ENCODE data around the gene SMC6. TPM values are rescaled to one million over a fixed set of nuclear protein-coding genes. Genes with fewer than 3 reads are reported as not detected.

The SMC6 gene
- total and polyA plus RNA-seq, 7 experiments from 2014 or later: 7.9 to 35.6 (median 12.4) TPM

DNA sequence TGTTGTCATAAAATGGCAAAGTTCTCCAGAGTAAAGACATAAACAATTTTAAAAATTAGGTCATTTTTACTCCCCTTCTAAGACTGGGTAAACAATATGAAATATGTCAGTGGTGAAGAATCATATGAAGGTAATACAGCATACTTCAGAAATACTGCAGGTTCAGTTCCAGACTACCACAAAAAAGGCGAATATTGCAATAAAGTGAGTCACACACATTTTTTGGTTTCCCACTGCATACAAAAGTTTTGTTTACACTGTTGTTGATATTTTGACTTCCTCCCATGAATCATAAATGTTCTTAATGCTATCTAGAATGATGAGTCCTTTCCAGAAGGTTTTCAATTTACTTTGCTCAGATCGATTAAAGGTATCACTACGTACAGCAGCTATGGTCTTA lies 73.5 kb downstream of the SMC6 start:
- Histone ChIP-seq H3K27ac (ENCODE audit: low read depth, low read length) (no peak overlapping the region), H3K27me3 (ENCODE audit: control insufficient read depth in 2 of 2, insufficient read depth in 2 of 2, low read length in 2 of 2) (no peaks in the 10 kb centered on the region), H3K4me1 (ENCODE audit: control insufficient read depth in 2 of 2, insufficient read depth in 2 of 2, low read length in 2 of 2) (no peaks in the 10 kb centered on the region), H3K4me3 (ENCODE audit: low read length) (no peak overlapping the region), H3K9me3 (ENCODE audit: control insufficient read depth in 2 of 3, low read length in 3 of 3) (no peaks in the 10 kb centered on the region), H3K36me3 (ENCODE audit: control insufficient read depth in 2 of 3, insufficient read depth in 3 of 3, low read length in 3 of 3) (peaks cover 0 to 13% (median 0%) of the 10 kb centered on the region in 3 experiments)
- no peaks in the 10 kb centered on the region for H3K27me3 Mint-ChIP-seq
- intact Hi-C loops (cut with micrococcal nuclease): no loop called here
- H3K27ac Mint-ChIP-seq: no peak overlapping the region
- H3K9me3 Mint-ChIP-seq: no peaks in the 10 kb centered on the region
- peaks cover 0 to 3% (median 0%) of the 10 kb centered on the region in 7 donors for H3K4me1 Mint-ChIP-seq
- no peak for DNase-seq
- no peak overlapping the region for H3K4me3 Mint-ChIP-seq
- CTCF ChIA-PET: interaction anchor here (0.7 to 1.2 kb wide), 2 partner anchors 9 to 31 kb away, joined by 3 to 4 read pairs; no protein-coding TSS in a partner anchor
- POLR2A ChIA-PET: no interaction called here
- H3K36me3 Mint-ChIP-seq: peaks cover 4 to 71% (median 21%) of the 10 kb centered on the region in 5 donors
- no peak for ATAC-seq

- ChIA-PET POLR2A (no interaction called here), CTCF (interaction anchor here (0.6 to 0.7 kb wide), 2 partner anchors 9 to 704 kb away, joined by 3 read pairs; no protein-coding TSS in a partner anchor)
- H3K36me3 ChIP-seq (ENCODE audit: control insufficient read depth in 2 of 3, insufficient read depth in 3 of 3, low read length in 3 of 3): peaks cover 0 to 5% (median 0%) of the 10 kb centered on the region in 3 experiments
- H3K9me3 ChIP-seq (ENCODE audit: control insufficient read depth in 2 of 3, low read length in 3 of 3): no peaks in the 10 kb centered on the region
- no peaks in the 10 kb centered on the region for H3K4me1 ChIP-seq (ENCODE audit: control insufficient read depth in 2 of 2, insufficient read depth in 2 of 2, low read length in 2 of 2)
- ATAC-seq (no peak), DNase-seq (no peak)
- no peak overlapping the region for H3K27ac ChIP-seq (ENCODE audit: low read depth, low read length)
- H3K27me3 Mint-ChIP-seq: no peaks in the 10 kb centered on the region
- H3K27me3 ChIP-seq (ENCODE audit: control insufficient read depth in 2 of 2, insufficient read depth in 2 of 2, low read length in 2 of 2): no peaks in the 10 kb centered on the region
- intact Hi-C loops (cut with micrococcal nuclease): no loop called here
- no peak overlapping the region for H3K27ac Mint-ChIP-seq
- peaks cover 4 to 40% (median 8%) of the 10 kb centered on the region in 5 donors for H3K36me3 Mint-ChIP-seq
- H3K4me1 Mint-ChIP-seq: peaks cover 0 to 2% (median 0%) of the 10 kb centered on the region in 7 donors
- H3K4me3 ChIP-seq (ENCODE audit: low read length): no peak overlapping the region
- H3K4me3 Mint-ChIP-seq: no peak overlapping the region
- H3K9me3 Mint-ChIP-seq: no peaks in the 10 kb centered on the region
Measured at GRCh38 chr2:17674817-17675216, 78.8 kb downstream of the SMC6 start.

GRCh38 chr2:17672583-17673317 lies 80.9 kb downstream of the SMC6 start:
- Mint-ChIP-seq H3K4me1 (peaks cover 0 to 9% (median 0%) of the 10 kb centered on the region in 7 donors), H3K27ac (no peak overlapping the region)
- ATAC-seq: no peak

GRCh38 chr2:17667898-17668297 lies 85.7 kb downstream of the SMC6 start:
- no peaks in the 10 kb centered on the region for H3K4me1 ChIP-seq (ENCODE audit: control insufficient read depth in 2 of 2, insufficient read depth in 2 of 2, low read length in 2 of 2)
- Mint-ChIP-seq H3K9me3 (no peaks in the 10 kb centered on the region), H3K36me3 (peaks cover 15 to 50% (median 43%) of the 10 kb centered on the region in 5 donors), H3K4me1 (peaks cover 0 to 9% (median 0%) of the 10 kb centered on the region in 7 donors), H3K27me3 (no peaks in the 10 kb centered on the region), H3K27ac (no peak overlapping the region), H3K4me3 (no peak overlapping the region)
- peaks cover 0 to 30% (median 0%) of the 10 kb centered on the region in 3 experiments for H3K36me3 ChIP-seq (ENCODE audit: control insufficient read depth in 2 of 3, insufficient read depth in 3 of 3, low read length in 3 of 3)
- DNase-seq: no peak
- CTCF ChIA-PET: interaction anchor here (1.1 kb wide), 1 partner anchor 22 kb away, joined by 3 read pairs; no protein-coding TSS in a partner anchor
- no peak overlapping the region for H3K4me3 ChIP-seq (ENCODE audit: low read length)
- POLR2A ChIA-PET: no interaction called here
- no peaks in the 10 kb centered on the region for H3K27me3 ChIP-seq (ENCODE audit: control insufficient read depth in 2 of 2, insufficient read depth in 2 of 2, low read length in 2 of 2)
- intact Hi-C loops (cut with micrococcal nuclease): no loop called here
- H3K27ac ChIP-seq (ENCODE audit: low read depth, low read length): no peak overlapping the region
- no peaks in the 10 kb centered on the region for H3K9me3 ChIP-seq (ENCODE audit: control insufficient read depth in 2 of 3, low read length in 3 of 3)
- ATAC-seq: no peak

More at GRCh38 chr2:17672583-17673317, 80.9 kb downstream of the SMC6 start:
- Histone ChIP-seq H3K4me1 (ENCODE audit: control insufficient read depth in 2 of 2, insufficient read depth in 2 of 2, low read length in 2 of 2) (no peaks in the 10 kb centered on the region), H3K27ac (ENCODE audit: low read depth, low read length) (no peak overlapping the region), H3K27me3 (ENCODE audit: control insufficient read depth in 2 of 2, insufficient read depth in 2 of 2, low read length in 2 of 2) (no peaks in the 10 kb centered on the region), H3K4me3 (ENCODE audit: low read length) (no peak overlapping the region), H3K9me3 (ENCODE audit: control insufficient read depth in 2 of 3, low read length in 3 of 3) (no peaks in the 10 kb centered on the region), H3K36me3 (ENCODE audit: control insufficient read depth in 2 of 3, insufficient read depth in 3 of 3, low read length in 3 of 3) (peaks cover 0 to 18% (median 0%) of the 10 kb centered on the region in 3 experiments)
- H3K27me3 Mint-ChIP-seq: no peaks in the 10 kb centered on the region
- POLR2A ChIA-PET: no interaction called here
- H3K9me3 Mint-ChIP-seq: no peaks in the 10 kb centered on the region
- CTCF ChIA-PET: interaction anchor here (1.5 kb wide), 1 partner anchor 27 kb away, joined by 9 read pairs; no protein-coding TSS in a partner anchor
- intact Hi-C loops (cut with micrococcal nuclease): no loop called here
- H3K4me3 Mint-ChIP-seq: no peak overlapping the region
- DNase-seq: no peak
- peaks cover 11 to 42% (median 23%) of the 10 kb centered on the region in 5 donors for H3K36me3 Mint-ChIP-seq

DNA sequence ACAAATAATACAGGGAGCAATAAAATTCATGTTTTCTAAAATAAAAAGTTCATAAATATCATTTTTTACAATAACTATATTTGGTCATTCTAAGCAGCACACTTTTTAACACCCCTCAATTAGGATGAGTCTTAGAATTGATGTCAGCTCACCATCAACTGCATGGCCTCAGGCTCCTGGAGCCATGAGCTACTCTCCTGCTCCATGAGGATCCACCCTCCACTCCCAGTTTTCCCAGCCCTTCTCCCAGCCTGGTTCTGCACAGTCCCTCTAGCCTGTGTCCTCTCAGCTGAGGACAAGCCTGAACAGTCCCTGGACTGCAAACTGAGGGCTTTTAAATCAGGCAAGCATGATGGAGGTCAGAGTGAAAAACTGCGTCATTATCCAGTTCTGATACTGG lies 89.1 kb downstream of the SMC6 start:
- ATAC-seq: no peak
- H3K36me3 Mint-ChIP-seq: peaks cover 8 to 53% (median 42%) of the 10 kb centered on the region in 5 donors
- H3K27me3 Mint-ChIP-seq: no peaks in the 10 kb centered on the region
- no peak overlapping the region for H3K27ac Mint-ChIP-seq
- H3K9me3 Mint-ChIP-seq: no peaks in the 10 kb centered on the region
- ChIA-PET POLR2A (no interaction called here), CTCF (interaction anchor here (1.0 kb wide), 1 partner anchor 19 kb away, joined by 3 read pairs; no protein-coding TSS in a partner anchor)
- Histone ChIP-seq H3K4me1 (ENCODE audit: control insufficient read depth in 2 of 2, insufficient read depth in 2 of 2, low read length in 2 of 2) (no peaks in the 10 kb centered on the region), H3K9me3 (ENCODE audit: control insufficient read depth in 2 of 3, low read length in 3 of 3) (no peaks in the 10 kb centered on the region), H3K27ac (ENCODE audit: low read depth, low read length) (no peak overlapping the region), H3K36me3 (ENCODE audit: control insufficient read depth in 2 of 3, insufficient read depth in 3 of 3, low read length in 3 of 3) (peaks cover 0 to 21% (median 0%) of the 10 kb centered on the region in 3 experiments), H3K4me3 (ENCODE audit: low read length) (no peak overlapping the region), H3K27me3 (ENCODE audit: control insufficient read depth in 2 of 2, insufficient read depth in 2 of 2, low read length in 2 of 2) (no peaks in the 10 kb centered on the region)
- no peak overlapping the region for H3K4me3 Mint-ChIP-seq
- intact Hi-C loops (cut with micrococcal nuclease): no loop called here
- no peak for DNase-seq
- peaks cover 0 to 9% (median 0%) of the 10 kb centered on the region in 7 donors for H3K4me1 Mint-ChIP-seq

GRCh38 chr2:17662723-17663122 lies 90.9 kb downstream of the SMC6 start:
- intact Hi-C loops (cut with micrococcal nuclease): no loop called here
- Histone ChIP-seq H3K4me3 (ENCODE audit: low read length) (no peak overlapping the region), H3K4me1 (ENCODE audit: control insufficient read depth in 2 of 2, insufficient read depth in 2 of 2, low read length in 2 of 2) (no peaks in the 10 kb centered on the region), H3K9me3 (ENCODE audit: control insufficient read depth in 2 of 3, low read length in 3 of 3) (no peaks in the 10 kb centered on the region), H3K27me3 (ENCODE audit: control insufficient read depth in 2 of 2, insufficient read depth in 2 of 2, low read length in 2 of 2) (no peaks in the 10 kb centered on the region), H3K27ac (ENCODE audit: low read depth, low read length) (no peak overlapping the region), H3K36me3 (ENCODE audit: control insufficient read depth in 2 of 3, insufficient read depth in 3 of 3, low read length in 3 of 3) (peaks cover 0 to 11% (median 0%) of the 10 kb centered on the region in 3 experiments)
- H3K9me3 Mint-ChIP-seq: no peaks in the 10 kb centered on the region
- peaks cover 0 to 18% (median 0%) of the 10 kb centered on the region in 7 donors for H3K4me1 Mint-ChIP-seq
- ATAC-seq (no peak), DNase-seq (no peak)
- no peaks in the 10 kb centered on the region for H3K27me3 Mint-ChIP-seq
- H3K36me3 Mint-ChIP-seq: peaks cover 4 to 42% (median 26%) of the 10 kb centered on the region in 5 donors
- no peak overlapping the region for H3K27ac Mint-ChIP-seq
- POLR2A ChIA-PET: no interaction called here
- CTCF ChIA-PET: interaction anchor here (1.6 kb wide), 1 partner anchor 8 kb away, joined by 3 read pairs; no protein-coding TSS in a partner anchor
- H3K4me3 Mint-ChIP-seq: no peak overlapping the region
